ENCODE data around the gene PXDC1. TPM values are rescaled to one million over a fixed set of nuclear protein-coding genes. Genes with fewer than 3 reads are reported as not detected.

The PXDC1 gene
- total RNA-seq, 1 donor from 2014 or later, result 231 TPM

DNA sequence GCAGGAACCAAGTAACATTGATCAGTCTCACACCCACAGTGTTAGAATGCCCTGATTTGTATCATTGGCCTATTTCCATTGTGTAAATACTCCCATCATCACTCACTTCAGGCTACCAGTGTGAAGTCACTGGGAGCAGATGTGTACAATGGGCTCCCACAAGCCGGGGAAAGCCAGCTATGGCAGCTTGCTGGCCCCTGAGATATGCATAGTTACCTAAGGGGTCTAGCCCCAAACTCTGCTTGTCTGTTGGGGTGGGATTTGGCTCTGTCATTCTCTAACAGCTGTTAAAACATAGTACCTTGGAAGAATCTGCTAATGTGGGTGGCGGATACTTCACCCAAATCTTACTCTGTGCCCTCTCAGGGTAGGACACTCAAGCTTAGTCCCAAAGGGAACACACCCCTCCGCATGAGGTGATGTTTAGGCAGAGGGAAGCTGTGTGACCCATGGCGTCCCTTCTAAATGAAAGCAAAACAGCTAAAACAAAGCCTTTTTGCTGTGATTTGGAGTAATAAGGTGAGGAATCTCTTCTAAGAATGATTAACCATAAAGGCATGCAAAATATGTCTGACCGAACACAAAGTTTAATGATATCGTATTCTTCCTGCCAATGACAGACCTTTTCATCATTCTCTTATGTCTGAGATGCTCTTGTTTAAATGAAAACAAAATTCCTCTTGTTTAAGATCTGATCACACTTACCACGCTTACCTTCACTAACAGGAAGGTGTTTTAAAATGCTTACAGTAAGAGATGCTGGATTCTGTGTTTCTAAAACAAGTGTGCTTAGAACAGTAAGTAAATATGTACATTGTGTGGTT, 45.9 kb upstream of the PXDC1 start:
- Mint-ChIP-seq H3K4me3 (ENCODE audit: unreplicated experiment) (no peak overlapping the region), H3K36me3 (ENCODE audit: low read depth) (no peaks in the 10 kb centered on the region), H3K9me3 (ENCODE audit: low read depth) (no peaks in the 10 kb centered on the region), H3K27ac (ENCODE audit: unreplicated experiment) (peak overlapping the region; percentile 94), H3K27me3 (ENCODE audit: low read depth) (no peaks in the 10 kb centered on the region), H3K4me1 (ENCODE audit: low read depth) (peaks cover 64% of the 10 kb centered on the region)
- TF ChIP-seq, protein P1, sequence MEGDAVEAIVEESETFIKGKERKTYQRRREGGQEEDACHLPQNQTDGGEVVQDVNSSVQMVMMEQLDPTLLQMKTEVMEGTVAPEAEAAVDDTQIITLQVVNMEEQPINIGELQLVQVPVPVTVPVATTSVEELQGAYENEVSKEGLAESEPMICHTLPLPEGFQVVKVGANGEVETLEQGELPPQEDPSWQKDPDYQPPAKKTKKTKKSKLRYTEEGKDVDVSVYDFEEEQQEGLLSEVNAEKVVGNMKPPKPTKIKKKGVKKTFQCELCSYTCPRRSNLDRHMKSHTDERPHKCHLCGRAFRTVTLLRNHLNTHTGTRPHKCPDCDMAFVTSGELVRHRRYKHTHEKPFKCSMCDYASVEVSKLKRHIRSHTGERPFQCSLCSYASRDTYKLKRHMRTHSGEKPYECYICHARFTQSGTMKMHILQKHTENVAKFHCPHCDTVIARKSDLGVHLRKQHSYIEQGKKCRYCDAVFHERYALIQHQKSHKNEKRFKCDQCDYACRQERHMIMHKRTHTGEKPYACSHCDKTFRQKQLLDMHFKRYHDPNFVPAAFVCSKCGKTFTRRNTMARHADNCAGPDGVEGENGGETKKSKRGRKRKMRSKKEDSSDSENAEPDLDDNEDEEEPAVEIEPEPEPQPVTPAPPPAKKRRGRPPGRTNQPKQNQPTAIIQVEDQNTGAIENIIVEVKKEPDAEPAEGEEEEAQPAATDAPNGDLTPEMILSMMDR (IDR thresholded peaks at IDR 0.05), result no peak
- DNase-seq (ENCODE audit: low spot score), result no peak

DNA sequence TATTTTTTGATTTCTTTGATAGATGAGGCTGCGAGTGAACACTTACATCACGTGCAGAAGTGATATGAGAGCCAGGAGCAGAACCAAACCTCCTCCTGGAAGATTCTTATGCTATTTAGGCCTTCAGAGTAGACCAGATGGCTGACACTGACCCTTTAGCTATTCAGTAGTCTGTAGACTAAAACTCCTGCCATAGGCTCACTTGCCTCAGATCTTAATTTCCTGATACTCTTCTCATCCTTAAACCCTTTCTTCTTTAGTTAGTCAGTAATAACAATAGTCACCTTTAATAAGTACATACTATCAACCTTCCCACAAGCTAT, 45.2 kb upstream of the PXDC1 start:
- Mint-ChIP-seq H3K27me3 (ENCODE audit: low read depth) (no peaks in the 10 kb centered on the region), H3K9me3 (ENCODE audit: low read depth) (no peaks in the 10 kb centered on the region), H3K4me3 (ENCODE audit: unreplicated experiment) (no peak overlapping the region), H3K4me1 (ENCODE audit: low read depth) (peaks cover 64% of the 10 kb centered on the region), H3K36me3 (ENCODE audit: low read depth) (no peaks in the 10 kb centered on the region), H3K27ac (ENCODE audit: unreplicated experiment) (peak overlapping the region; percentile 94)
- TF ChIP-seq, protein P1 (IDR thresholded peaks at IDR 0.05), result no peak
- DNase-seq (ENCODE audit: low spot score), result no peak

DNA sequence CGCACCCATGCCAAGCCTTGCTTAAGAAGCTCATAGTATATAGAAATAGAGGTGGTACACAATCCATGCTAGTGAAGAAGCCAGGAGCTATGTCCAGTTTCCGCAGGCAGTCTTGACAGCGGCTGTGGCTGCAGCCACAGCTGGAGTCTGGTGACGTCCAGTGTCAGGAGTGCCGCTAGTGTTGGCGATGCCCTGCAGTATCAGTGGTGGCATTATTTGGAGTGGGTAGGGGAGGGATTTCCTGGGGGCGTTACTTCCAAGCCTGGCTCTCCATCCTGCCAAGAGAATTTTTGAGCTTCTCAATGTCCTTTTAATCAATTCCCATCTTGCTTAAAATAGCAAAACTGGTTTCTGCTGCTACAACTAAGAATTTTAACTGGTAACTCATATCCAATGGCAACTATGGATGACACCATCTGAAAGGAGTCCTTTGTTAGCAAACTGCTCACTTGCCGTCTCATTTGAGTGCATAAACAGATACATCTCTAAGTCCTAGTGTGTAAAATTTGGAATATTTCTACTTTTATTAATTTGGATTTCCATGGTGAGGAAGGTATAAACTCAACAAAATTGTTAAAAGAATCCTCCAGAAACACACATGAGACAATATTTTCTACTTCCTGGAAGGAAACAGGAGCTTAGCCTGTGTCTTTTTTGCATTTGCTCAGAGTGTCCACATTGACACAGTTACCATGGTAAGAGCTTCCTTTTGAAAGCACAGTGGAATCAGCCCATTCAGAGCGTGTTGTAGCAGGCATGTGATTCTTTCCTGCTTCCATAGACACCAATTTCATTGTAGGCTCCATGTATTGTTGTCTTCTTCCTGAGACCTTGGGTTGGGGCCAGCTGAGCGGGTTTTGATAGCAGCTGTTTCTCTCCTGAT, 44.6 kb upstream of the PXDC1 start:
- TF ChIP-seq, protein P1 (IDR thresholded peaks at IDR 0.05), result no peak
- no peaks in the 10 kb centered on the region for H3K9me3 Mint-ChIP-seq (ENCODE audit: low read depth)
- H3K4me3 Mint-ChIP-seq (ENCODE audit: unreplicated experiment), result no peak overlapping the region
- no peaks in the 10 kb centered on the region for H3K36me3 Mint-ChIP-seq (ENCODE audit: low read depth)
- H3K27ac Mint-ChIP-seq (ENCODE audit: unreplicated experiment), result peak overlapping the region; percentile 94
- no peaks in the 10 kb centered on the region for H3K27me3 Mint-ChIP-seq (ENCODE audit: low read depth)
- peaks cover 58% of the 10 kb centered on the region for H3K4me1 Mint-ChIP-seq (ENCODE audit: low read depth)
- no peak for DNase-seq (ENCODE audit: low spot score)

DNA sequence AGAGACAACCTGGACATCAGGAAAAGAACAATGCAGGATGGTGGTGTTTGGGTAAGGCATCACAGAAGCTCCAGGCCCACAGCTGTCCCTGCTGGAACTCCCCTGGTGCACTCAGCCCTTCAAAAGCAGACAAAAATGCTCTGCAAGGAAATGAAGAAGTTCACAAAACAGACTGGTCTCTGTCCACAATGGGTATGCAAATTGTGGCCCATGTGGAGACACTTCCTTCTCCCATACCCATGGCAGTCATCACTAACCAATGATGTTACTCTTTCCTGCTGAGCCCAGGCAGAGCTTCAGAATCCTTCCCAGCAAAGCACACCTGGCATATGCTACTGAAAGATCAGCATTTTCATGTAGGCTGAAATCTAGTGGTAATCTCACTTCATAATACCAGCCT, 42.6 kb upstream of the PXDC1 start:
- H3K9me3 Mint-ChIP-seq (ENCODE audit: low read depth), result no peaks in the 10 kb centered on the region
- no peaks in the 10 kb centered on the region for H3K36me3 Mint-ChIP-seq (ENCODE audit: low read depth)
- TF ChIP-seq, protein P1 (IDR thresholded peaks at IDR 0.05), result no peak
- peaks cover 49% of the 10 kb centered on the region for H3K4me1 Mint-ChIP-seq (ENCODE audit: low read depth)
- no peak overlapping the region for H3K27ac Mint-ChIP-seq (ENCODE audit: unreplicated experiment)
- DNase-seq (ENCODE audit: low spot score), result no peak
- no peaks in the 10 kb centered on the region for H3K27me3 Mint-ChIP-seq (ENCODE audit: low read depth)
- no peak overlapping the region for H3K4me3 Mint-ChIP-seq (ENCODE audit: unreplicated experiment)

DNA sequence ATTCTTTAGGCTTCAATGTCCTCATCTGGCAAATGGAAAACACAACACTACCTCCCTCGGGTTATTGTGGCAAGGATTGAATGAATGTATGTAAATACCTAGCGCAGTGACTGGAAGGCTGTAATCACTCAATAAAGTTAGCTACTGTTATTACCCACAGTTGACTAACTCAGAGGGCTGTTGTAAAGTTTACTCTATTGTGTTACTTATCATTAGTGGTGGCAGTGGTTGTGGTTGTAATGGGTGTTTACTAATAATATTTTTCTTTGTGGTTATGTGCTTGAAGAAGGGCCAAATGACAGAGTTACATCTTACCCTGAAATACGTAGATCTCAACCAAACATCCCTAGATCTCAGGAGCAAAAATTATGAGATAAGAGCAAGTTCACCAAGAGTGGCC, 42.0 kb upstream of the PXDC1 start:
- Mint-ChIP-seq H3K4me3 (ENCODE audit: unreplicated experiment) (no peak overlapping the region), H3K36me3 (ENCODE audit: low read depth) (no peaks in the 10 kb centered on the region), H3K27me3 (ENCODE audit: low read depth) (no peaks in the 10 kb centered on the region), H3K4me1 (ENCODE audit: low read depth) (peaks cover 50% of the 10 kb centered on the region), H3K27ac (ENCODE audit: unreplicated experiment) (no peak overlapping the region), H3K9me3 (ENCODE audit: low read depth) (no peaks in the 10 kb centered on the region)
- TF ChIP-seq, protein P1 (IDR thresholded peaks at IDR 0.05), result no peak
- DNase-seq (ENCODE audit: low spot score), result no peak

Measured in chondrocyte (in vitro differentiated cells).